Measurements from ENCODE around the gene ADCY7. TPM values are rescaled to one million over a fixed set of nuclear protein-coding genes. Genes with fewer than 3 reads are reported as not detected.

Gene ADCY7
- total RNA-seq, 1 experiment from 2014 or later: 34.2 TPM

DNA sequence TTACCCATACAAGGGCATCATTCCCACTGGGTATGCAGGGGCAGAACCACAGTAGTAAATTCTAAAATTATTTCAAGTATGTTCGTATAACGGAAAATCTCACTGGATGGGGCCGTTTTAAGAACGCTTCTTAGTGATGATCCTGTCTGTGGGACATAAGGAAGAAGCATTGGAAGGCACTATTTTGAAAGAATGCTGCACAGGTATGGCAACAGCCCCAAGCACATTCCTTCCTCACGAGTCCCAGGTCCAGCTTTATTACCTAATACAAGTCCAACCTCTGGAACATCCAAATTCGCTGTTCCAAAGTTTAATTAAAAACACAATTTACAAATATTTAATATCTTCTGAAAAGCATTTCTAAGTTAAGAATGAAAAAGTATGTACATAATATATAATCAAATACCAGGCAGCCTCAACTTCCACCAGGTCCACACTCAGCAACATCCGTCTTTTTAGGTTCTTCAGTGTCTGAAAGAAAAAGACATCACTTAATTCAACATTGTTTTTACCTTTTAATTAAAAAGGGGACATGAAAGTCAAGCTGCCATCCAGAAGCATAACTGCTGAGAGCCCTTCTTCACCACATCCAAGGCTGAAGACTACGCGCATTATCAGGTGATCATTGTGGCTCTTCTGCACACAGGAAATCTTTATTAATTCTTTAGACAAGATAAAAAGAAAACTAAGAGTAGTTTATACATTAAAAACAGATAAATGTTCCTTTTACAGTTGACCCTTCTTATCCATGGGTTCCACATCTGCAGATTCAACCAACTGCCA, 52.6 kb downstream of the ADCY7 start:
- no peak for TF ChIP-seq EGR1 (IDR thresholded peaks at IDR 0.05; ENCODE audit: low read depth)
- no peak for TF ChIP-seq YY1 (IDR thresholded peaks at IDR 0.05; ENCODE audit: extremely low read depth, insufficient replicate concordance, low read depth, low read length)
- TF ChIP-seq POLR2AphosphoS5 (IDR thresholded peaks at IDR 0.05; ENCODE audit: low read depth, low read length): no peak
- no peak for TF ChIP-seq JUND (IDR thresholded peaks at IDR 0.05)
- no peak for TF ChIP-seq ZFX (IDR thresholded peaks at IDR 0.05)
- TF ChIP-seq, protein P1, sequence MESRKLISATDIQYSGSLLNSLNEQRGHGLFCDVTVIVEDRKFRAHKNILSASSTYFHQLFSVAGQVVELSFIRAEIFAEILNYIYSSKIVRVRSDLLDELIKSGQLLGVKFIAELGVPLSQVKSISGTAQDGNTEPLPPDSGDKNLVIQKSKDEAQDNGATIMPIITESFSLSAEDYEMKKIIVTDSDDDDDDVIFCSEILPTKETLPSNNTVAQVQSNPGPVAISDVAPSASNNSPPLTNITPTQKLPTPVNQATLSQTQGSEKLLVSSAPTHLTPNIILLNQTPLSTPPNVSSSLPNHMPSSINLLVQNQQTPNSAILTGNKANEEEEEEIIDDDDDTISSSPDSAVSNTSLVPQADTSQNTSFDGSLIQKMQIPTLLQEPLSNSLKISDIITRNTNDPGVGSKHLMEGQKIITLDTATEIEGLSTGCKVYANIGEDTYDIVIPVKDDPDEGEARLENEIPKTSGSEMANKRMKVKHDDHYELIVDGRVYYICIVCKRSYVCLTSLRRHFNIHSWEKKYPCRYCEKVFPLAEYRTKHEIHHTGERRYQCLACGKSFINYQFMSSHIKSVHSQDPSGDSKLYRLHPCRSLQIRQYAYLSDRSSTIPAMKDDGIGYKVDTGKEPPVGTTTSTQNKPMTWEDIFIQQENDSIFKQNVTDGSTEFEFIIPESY (IDR thresholded peaks at IDR 0.05; ENCODE audit: extremely low read depth, insufficient replicate concordance, low read length): no peak
- TF ChIP-seq, protein P2, sequence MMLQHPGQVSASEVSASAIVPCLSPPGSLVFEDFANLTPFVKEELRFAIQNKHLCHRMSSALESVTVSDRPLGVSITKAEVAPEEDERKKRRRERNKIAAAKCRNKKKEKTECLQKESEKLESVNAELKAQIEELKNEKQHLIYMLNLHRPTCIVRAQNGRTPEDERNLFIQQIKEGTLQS (IDR thresholded peaks at IDR 0.05): no peak
- ATAC-seq: no peak
- Histone ChIP-seq H3K4me2 (ENCODE audit: low read length) (no peak overlapping the region), H3K27me3 (ENCODE audit: insufficient read depth, low read length) (no peaks in the 10 kb centered on the region), H3K9me3 (ENCODE audit: control insufficient read depth in 1 of 2, insufficient read depth in 1 of 2, low read depth in 1 of 2, low read length in 2 of 2) (no peaks in the 10 kb centered on the region), H3K79me2 (ENCODE audit: insufficient read depth, low read length) (no peaks in the 10 kb centered on the region), H3K4me1 (ENCODE audit: control insufficient read depth in 1 of 2, insufficient read depth in 2 of 2, low read length in 2 of 2) (no peaks in the 10 kb centered on the region), H3K27ac (ENCODE audit: low read depth, low read length) (no peak overlapping the region), H3K4me3 (replicated peaks in 1 of 2; ENCODE audit: low read depth in 1 of 2, low read length in 2 of 2) (no peak overlapping the region), H4K20me1 (ENCODE audit: insufficient read depth) (no peaks in the 10 kb centered on the region), H3K9me2 (ENCODE audit: insufficient read depth) (no peaks in the 10 kb centered on the region), H3K36me3 (ENCODE audit: control insufficient read depth in 1 of 2, insufficient read depth in 2 of 2, low read length in 2 of 2) (peaks cover 41 to 74% of the 10 kb centered on the region in 2 experiments), H3K9ac (ENCODE audit: low read length) (no peak overlapping the region), H2AFZ (ENCODE audit: low read depth, low read length, poor library complexity, severe bottlenecking) (no peak overlapping the region)
- intact Hi-C loops (cut with micrococcal nuclease): no loop called here
- no TSS peak for BruUV-seq (replicated peaks)
- RAD21 ChIA-PET (ENCODE audit: low non-redundant PET in 1 of 2, low total read pairs in 2 of 2, uncharacterized antibody in 2 of 2, unreplicated experiment in 2 of 2): no interaction called here
- CTCF ChIA-PET: no interaction called here
- DNase-seq (ENCODE audit: low read depth, low spot score): no peak
- POLR2A ChIA-PET: no interaction called here
